Measurements from ENCODE around the gene SLCO4A1.

Gene SLCO4A1

DNA sequence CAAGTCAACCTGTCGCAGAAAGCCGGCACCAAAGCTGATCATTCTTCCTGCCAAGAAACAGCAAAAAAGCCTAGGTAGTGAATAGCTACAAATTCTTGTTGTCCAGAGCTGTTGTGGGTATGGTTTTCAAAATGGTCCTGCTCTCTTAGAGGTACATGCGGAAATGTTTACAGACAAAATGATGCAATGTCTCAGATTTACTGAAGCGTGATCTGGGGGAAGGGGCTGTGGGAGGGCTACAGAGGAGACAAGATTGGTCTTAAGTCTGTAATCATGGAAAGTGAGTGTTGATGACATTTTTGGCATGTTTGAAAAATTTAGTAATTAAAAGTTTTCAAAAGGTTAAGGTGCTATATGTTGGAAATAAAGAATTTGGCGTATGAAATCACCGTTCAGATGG is 72.5 kb downstream of the SLCO4A1 start:
- TF ChIP-seq TAF1 (IDR thresholded peaks at IDR 0.05; ENCODE audit: borderline replicate concordance, insufficient read depth, low read length) (no peak), FOXP2 (optimal IDR thresholded peaks at IDR 0.05; ENCODE audit: borderline replicate concordance, extremely low read depth, extremely low read length, insufficient read depth) (no peak), SIN3A (IDR thresholded peaks at IDR 0.05; ENCODE audit: borderline replicate concordance, insufficient read depth, low read length) (no peak), POLR2AphosphoS5 (IDR thresholded peaks at IDR 0.05; ENCODE audit: low read depth, low read length) (no peak)
- TF ChIP-seq, protein P1, sequence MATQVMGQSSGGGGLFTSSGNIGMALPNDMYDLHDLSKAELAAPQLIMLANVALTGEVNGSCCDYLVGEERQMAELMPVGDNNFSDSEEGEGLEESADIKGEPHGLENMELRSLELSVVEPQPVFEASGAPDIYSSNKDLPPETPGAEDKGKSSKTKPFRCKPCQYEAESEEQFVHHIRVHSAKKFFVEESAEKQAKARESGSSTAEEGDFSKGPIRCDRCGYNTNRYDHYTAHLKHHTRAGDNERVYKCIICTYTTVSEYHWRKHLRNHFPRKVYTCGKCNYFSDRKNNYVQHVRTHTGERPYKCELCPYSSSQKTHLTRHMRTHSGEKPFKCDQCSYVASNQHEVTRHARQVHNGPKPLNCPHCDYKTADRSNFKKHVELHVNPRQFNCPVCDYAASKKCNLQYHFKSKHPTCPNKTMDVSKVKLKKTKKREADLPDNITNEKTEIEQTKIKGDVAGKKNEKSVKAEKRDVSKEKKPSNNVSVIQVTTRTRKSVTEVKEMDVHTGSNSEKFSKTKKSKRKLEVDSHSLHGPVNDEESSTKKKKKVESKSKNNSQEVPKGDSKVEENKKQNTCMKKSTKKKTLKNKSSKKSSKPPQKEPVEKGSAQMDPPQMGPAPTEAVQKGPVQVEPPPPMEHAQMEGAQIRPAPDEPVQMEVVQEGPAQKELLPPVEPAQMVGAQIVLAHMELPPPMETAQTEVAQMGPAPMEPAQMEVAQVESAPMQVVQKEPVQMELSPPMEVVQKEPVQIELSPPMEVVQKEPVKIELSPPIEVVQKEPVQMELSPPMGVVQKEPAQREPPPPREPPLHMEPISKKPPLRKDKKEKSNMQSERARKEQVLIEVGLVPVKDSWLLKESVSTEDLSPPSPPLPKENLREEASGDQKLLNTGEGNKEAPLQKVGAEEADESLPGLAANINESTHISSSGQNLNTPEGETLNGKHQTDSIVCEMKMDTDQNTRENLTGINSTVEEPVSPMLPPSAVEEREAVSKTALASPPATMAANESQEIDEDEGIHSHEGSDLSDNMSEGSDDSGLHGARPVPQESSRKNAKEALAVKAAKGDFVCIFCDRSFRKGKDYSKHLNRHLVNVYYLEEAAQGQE (IDR thresholded peaks at IDR 0.05; ENCODE audit: insufficient read depth in 1 of 2, low read depth in 2 of 2, low read length in 2 of 2): no peak

DNA sequence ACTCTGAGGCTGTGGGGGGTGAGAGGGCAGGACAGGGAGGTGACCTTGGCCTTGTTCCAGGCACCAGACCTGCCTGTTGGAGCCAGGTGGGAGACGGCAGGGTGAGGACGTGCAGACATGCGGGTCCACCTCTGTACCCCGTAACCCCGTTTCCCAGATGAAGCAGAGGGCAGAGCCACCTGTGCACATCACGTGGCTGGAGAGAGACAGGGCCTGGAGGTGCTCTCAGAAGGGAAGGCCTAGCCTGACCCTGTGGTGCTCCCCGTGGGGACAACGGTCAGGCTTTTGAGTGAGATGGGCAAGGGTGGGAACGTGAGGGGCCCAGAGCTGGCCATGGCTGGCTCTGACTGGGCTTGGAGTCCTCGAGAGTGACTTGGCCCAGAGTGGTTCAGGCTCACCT is 72.9 kb downstream of the SLCO4A1 start:
- TF ChIP-seq SIN3A (IDR thresholded peaks at IDR 0.05; ENCODE audit: borderline replicate concordance, insufficient read depth, low read length): no peak
- no peak for TF ChIP-seq FOXP2 (optimal IDR thresholded peaks at IDR 0.05; ENCODE audit: borderline replicate concordance, extremely low read depth, extremely low read length, insufficient read depth)
- TF ChIP-seq POLR2AphosphoS5 (IDR thresholded peaks at IDR 0.05; ENCODE audit: low read depth, low read length): no peak
- no peak for TF ChIP-seq TAF1 (IDR thresholded peaks at IDR 0.05; ENCODE audit: borderline replicate concordance, insufficient read depth, low read length)
- TF ChIP-seq, protein P1 (IDR thresholded peaks at IDR 0.05; ENCODE audit: insufficient read depth in 1 of 2, low read depth in 2 of 2, low read length in 2 of 2): no peak

DNA sequence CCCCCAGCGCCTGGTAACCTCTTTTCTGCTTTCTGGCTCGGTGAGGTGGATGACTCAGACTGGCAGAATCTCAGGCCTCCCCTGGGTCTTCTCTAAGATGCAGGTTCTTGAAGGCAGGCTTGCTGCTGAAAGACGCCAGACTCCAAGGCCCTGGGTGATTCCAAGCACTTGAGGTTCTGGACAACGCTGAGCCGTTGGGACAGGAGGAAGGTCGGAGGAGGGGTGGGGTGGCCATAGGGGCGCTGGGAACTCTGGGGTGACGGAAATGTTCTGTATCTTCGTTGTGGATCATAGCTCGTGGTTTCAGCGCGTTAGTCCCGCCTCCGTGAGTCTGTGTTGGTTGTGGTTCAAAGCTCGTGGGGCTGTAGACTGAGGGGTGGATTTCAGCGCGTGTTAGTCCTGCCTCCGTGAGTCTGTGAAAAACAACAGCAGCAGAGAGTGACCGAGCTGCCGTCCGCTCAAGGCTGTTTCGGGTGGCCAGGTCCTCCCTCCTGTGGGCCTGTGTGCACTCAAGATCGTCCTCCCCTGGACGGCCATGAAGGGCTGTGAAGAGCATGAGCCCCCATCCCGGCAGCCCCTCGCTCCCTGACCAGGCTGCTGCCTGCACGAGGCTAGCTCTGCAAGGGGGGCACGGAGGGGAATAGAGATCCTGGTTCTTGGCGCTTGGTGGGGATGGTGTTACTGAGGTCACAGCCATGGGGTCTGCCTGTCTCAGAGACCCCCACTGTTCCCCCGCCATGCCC is 74.1 kb downstream of the SLCO4A1 start:
- TF ChIP-seq FOXP2 (optimal IDR thresholded peaks at IDR 0.05; ENCODE audit: borderline replicate concordance, extremely low read depth, extremely low read length, insufficient read depth) (no peak), SIN3A (IDR thresholded peaks at IDR 0.05; ENCODE audit: borderline replicate concordance, insufficient read depth, low read length) (no peak), TAF1 (IDR thresholded peaks at IDR 0.05; ENCODE audit: borderline replicate concordance, insufficient read depth, low read length) (no peak), POLR2AphosphoS5 (IDR thresholded peaks at IDR 0.05; ENCODE audit: low read depth, low read length) (no peak)
- TF ChIP-seq, protein P1 (IDR thresholded peaks at IDR 0.05; ENCODE audit: insufficient read depth in 1 of 2, low read depth in 2 of 2, low read length in 2 of 2): no peak

DNA sequence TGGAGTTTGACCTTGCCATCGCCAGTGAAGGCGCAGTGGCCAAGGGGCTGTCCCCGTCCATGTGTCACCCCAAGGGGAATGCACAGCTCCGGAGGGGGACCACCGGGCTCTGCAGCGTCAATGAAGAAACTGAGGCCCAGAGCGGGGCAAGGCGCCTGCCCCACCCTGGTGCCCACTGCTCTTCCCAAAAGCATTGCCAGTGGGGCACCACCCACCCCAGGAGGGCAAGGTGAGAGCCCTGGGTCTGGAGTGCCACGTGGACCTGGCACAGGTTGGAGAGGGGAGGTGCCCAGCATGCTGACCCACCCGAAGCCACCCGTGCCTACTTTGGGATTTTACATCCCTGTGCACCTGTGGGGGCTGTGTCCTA is 74.6 kb downstream of the SLCO4A1 start:
- TF ChIP-seq TAF1 (IDR thresholded peaks at IDR 0.05; ENCODE audit: borderline replicate concordance, insufficient read depth, low read length): no peak

DNA sequence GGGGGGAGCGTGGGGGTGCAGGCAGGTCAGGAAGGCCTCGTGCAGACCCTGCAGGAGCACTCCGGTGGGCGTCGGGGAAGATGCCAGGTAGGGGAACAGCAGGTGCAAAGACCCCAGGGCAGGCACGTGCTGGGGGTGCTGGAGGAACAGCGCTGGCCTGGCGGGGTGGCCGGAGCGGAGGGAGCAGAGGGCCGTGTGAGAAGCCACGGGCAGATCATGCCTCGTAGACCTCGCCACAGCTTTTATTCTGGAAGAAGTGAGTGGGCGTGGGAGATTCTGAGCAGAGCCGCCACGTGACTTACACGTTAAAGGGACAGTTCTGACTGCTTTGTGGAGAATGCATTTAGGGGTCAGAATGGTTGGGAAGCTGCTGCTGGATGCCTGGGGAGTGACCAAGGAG is 75.6 kb downstream of the SLCO4A1 start:
- TF ChIP-seq SIN3A (IDR thresholded peaks at IDR 0.05; ENCODE audit: borderline replicate concordance, insufficient read depth, low read length) (no peak), POLR2AphosphoS5 (IDR thresholded peaks at IDR 0.05; ENCODE audit: low read depth, low read length) (no peak), TAF1 (IDR thresholded peaks at IDR 0.05; ENCODE audit: borderline replicate concordance, insufficient read depth, low read length) (no peak), FOXP2 (optimal IDR thresholded peaks at IDR 0.05; ENCODE audit: borderline replicate concordance, extremely low read depth, extremely low read length, insufficient read depth) (no peak)
- TF ChIP-seq, protein P1 (IDR thresholded peaks at IDR 0.05; ENCODE audit: insufficient read depth in 1 of 2, low read depth in 2 of 2, low read length in 2 of 2): no peak
